A673 (cell line): Measurements from ENCODE around the gene SPDL1. TPM values are rescaled to one million over a fixed set of nuclear protein-coding genes. Genes with fewer than 3 reads are reported as not detected.

Experiments
- BruUV-seq: library from RNA; stranded (reverse); fragments of 400-500 nt; replicated peaks from 2 replicates; lab custom pipeline; 2021; lab: Mats Ljungman, UMichigan
- CTCF ChIA-PET: fragments of 300-600 bp; sonication (Branson Sonifier 250); formaldehyde crosslinking; loops from one replicate; lab custom pipeline; 2022; ENCODE audit warnings: antibody characterized with exemption; lab: Charles Lee
- POLR2A ChIA-PET: fragments of 300-600 bp; sonication (Branson Sonifier 250); formaldehyde crosslinking; loops from one replicate; lab custom pipeline; 2022; ENCODE audit warnings: antibody characterized with exemption; ENCODE audit not compliant: low non-redundant PET; lab: Charles Lee
- DNase-seq: peaks from one replicate; pipeline ENCODE4 v3.0.0-alpha.2; 2015; ENCODE audit warnings: low spot score
- H3K27ac ChIP-seq: fragments of 200-600 bp; sonication (generic); 2 replicates; pipeline ENCODE4 v1.5.1; 2016; ENCODE audit warnings: mixed run types, low read depth, mild to moderate bottlenecking, mixed read lengths, antibody characterized with exemption, low read length; ENCODE audit not compliant: poor library complexity, severe bottlenecking
- H3K27me3 ChIP-seq: fragments of 200-600 bp; sonication (generic); replicated peaks from 2 replicates; pipeline ENCODE4 v1.6.1; 2017; ENCODE audit warnings: mixed run types, low read depth, mild to moderate bottlenecking, mixed read lengths, antibody characterized with exemption, low read length; ENCODE audit not compliant: insufficient read depth, poor library complexity
- H3K36me3 ChIP-seq: fragments of 200-600 bp; sonication (generic); 2 replicates; pipeline ENCODE4 v1.6.1; 2016; ENCODE audit warnings: mixed run types, mild to moderate bottlenecking, mixed read lengths, antibody characterized with exemption, low read length; ENCODE audit not compliant: insufficient read depth, poor library complexity, severe bottlenecking
- H3K4me1 ChIP-seq: fragments of 200-600 bp; sonication (generic); 2 replicates; pipeline ENCODE4 v1.6.1; 2017; ENCODE audit warnings: mixed run types, mild to moderate bottlenecking, mixed read lengths, antibody characterized with exemption, low read length; ENCODE audit not compliant: insufficient read depth, poor library complexity, severe bottlenecking
- H3K4me3 ChIP-seq: fragments of 200-600 bp; sonication (generic); 2 replicates; pipeline ENCODE4 v1.5.1; 2016; ENCODE audit warnings: low read depth, mixed run types, mild to moderate bottlenecking, mixed read lengths, low read length; ENCODE audit not compliant: poor library complexity, severe bottlenecking
- H3K9me3 ChIP-seq: fragments of 200-600 bp; sonication (generic); 2 replicates; pipeline ENCODE4 v1.6.1; 2016; ENCODE audit warnings: mixed run types, low read depth, mild to moderate bottlenecking, mixed read lengths, antibody characterized with exemption, low read length; ENCODE audit not compliant: poor library complexity, severe bottlenecking
- EZH2 ChIP-seq: fragments of 200-600 bp; sonication (generic); IDR thresholded peaks from 2 replicates; pipeline ENCODE4 v1.6.1; 2017; ENCODE audit warnings: borderline replicate concordance, low read depth, mild to moderate bottlenecking, mixed read lengths, antibody characterized with exemption, low read length; ENCODE audit not compliant: poor library complexity, severe bottlenecking
- intact Hi-C: fragments of 100-400 bp; cut with micrococcal nuclease; formaldehyde crosslinking; loops from one replicate; pipeline ENCODE4 v1.10.0; 2022; ENCODE audit not compliant: unreplicated experiment
- total RNA-seq: library from RNA; stranded (reverse); gene quantifications from 2 replicates; pipeline ENCODE4 v1.2.3, GENCODE V29; 2021
- TF ChIP-seq, protein P1 (sequence below): fragments of 300-800, 200-600 bp; sonication (generic); conservative IDR thresholded peaks from 2 replicates; pipeline ENCODE4 v1.5.1; 2017; ENCODE audit warnings: low read depth, mild to moderate bottlenecking, antibody characterized with exemption, low read length, moderate library complexity, mixed read lengths

Gene SPDL1
- total RNA-seq, 1 experiment from 2014 or later, result 57.6 TPM

DNA sequence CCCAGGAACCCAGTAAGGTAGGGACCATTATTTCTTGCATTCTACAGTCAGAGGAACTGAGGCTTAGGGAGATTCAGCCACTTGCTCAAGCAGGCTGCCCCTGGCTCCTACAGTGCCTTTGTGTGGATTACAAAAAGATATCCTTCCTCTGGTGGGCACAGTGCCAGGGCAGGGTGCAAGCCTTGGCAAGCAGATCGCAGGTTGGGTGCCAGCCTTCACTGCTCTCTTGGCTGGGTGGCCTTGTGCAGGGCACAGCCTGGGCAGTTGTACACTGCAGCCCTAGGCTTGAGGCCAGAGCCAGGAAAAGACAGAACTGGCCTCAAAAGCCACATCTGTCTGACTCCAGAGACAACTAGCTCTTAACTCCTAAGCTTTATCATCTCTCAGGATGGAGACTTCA is 68.5 kb downstream of the SPDL1 start:
- intact Hi-C loops, result no loop called here
- BruUV-seq, result no TSS peak
- POLR2A ChIA-PET, result no interaction called here

DNA sequence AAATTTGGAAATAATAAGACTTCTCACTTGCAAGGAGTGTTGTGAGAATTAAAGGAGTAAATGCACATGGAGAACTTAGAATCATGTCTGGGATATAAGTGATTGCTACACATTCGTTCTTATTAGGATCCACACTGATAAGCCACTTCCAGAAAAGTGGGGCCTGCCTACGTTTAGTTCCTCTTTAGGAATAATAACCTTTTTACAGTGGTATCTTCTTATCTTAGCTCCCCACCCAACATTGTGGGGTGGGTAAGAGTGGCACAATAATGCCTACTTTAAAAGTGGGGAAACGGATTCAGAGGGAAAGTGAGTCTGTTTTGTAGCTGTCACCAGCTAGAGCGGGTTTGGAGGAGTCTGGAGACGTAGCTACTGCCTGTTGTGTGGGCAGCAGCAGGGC is 69.5 kb downstream of the SPDL1 start:
- BruUV-seq, result no TSS peak
- Histone ChIP-seq H3K27ac (no peak overlapping the region), H3K36me3 (no peaks in the 10 kb centered on the region), H3K9me3 (no peaks in the 10 kb centered on the region), H3K27me3 (no peaks in the 10 kb centered on the region), H3K4me1 (no peaks in the 10 kb centered on the region), H3K4me3 (no peak overlapping the region)
- intact Hi-C loops, result no loop called here
- CTCF ChIA-PET, result no interaction called here
- POLR2A ChIA-PET, result no interaction called here
- TF ChIP-seq EZH2, result no peak
- TF ChIP-seq, protein P1, sequence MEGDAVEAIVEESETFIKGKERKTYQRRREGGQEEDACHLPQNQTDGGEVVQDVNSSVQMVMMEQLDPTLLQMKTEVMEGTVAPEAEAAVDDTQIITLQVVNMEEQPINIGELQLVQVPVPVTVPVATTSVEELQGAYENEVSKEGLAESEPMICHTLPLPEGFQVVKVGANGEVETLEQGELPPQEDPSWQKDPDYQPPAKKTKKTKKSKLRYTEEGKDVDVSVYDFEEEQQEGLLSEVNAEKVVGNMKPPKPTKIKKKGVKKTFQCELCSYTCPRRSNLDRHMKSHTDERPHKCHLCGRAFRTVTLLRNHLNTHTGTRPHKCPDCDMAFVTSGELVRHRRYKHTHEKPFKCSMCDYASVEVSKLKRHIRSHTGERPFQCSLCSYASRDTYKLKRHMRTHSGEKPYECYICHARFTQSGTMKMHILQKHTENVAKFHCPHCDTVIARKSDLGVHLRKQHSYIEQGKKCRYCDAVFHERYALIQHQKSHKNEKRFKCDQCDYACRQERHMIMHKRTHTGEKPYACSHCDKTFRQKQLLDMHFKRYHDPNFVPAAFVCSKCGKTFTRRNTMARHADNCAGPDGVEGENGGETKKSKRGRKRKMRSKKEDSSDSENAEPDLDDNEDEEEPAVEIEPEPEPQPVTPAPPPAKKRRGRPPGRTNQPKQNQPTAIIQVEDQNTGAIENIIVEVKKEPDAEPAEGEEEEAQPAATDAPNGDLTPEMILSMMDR, result no peak
- no peak for DNase-seq

More for the DNA sequence above, 68.5 kb downstream of the SPDL1 start:
- no peak for DNase-seq
- H3K27ac ChIP-seq, result no peak overlapping the region
- TF ChIP-seq, protein P1, result no peak
- TF ChIP-seq EZH2, result no peak
- CTCF ChIA-PET, result no interaction called here
- no peaks in the 10 kb centered on the region for H3K36me3 ChIP-seq
- H3K27me3 ChIP-seq, result no peaks in the 10 kb centered on the region
- no peaks in the 10 kb centered on the region for H3K9me3 ChIP-seq
- no peaks in the 10 kb centered on the region for H3K4me1 ChIP-seq
- H3K4me3 ChIP-seq, result no peak overlapping the region

Other genes starting within 250 kb of the SPDL1 start
- gene DOCK2, start 53.5 kb downstream of the SPDL1 start, total RNA-seq, result 1.8 and 2.2 TPM in 2 replicates